NCI-H128 (cell line): Measurements from ENCODE around the gene RAB17.

ENCODE experiments used
- DNase-seq: peaks from one replicate; lab custom pipeline; 2025; ENCODE audit not compliant: unreplicated experiment; lab: John Stamatoyannopoulos, UW

The RAB17 gene

DNA sequence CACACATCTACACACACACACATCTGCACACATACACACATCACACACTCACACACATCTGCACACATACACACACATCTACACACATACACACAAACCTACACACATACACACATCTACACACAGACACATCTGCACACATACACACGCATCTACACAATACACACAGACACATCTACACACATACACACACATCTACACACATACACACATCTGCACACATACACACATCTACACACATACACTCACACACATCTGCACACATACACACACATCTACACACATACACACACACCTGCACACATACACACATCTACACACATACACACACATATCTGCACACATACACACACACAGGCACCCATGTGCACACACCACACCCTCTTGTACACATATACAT lies 24.6 kb downstream of the RAB17 start:
- no peak for DNase-seq

GRCh38 chr2:237564526-237565131 lies 25.9 kb downstream of the RAB17 start:
- DNase-seq = no peak

GRCh38 chr2:237563816-237564215 lies 26.7 kb downstream of the RAB17 start:
- DNase-seq = no peak

DNA sequence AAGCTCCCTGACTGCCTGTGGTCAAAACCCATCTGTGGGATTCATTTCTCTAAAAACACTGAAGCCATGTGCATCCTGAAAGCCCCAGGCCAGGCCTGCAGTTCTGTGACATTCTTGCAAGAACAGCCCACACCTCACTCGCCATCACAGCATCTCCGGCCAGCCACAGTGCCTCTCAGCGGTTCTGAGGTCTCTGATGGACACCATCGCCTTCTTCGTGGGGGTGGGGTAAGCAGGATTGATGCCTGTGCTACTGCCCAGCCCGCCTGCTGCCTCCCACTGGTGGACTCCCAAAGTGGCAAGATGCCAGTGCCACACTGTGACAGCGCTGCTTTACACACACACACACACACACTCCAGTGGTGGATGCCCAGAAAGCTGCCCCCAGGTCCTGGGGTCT lies 29.3 kb downstream of the RAB17 start:
- no peak for DNase-seq

GRCh38 chr2:237558961-237559641 lies 31.4 kb downstream of the RAB17 start:
- peak; percentile 30 for DNase-seq

- no peak for DNase-seq
These were observed 32.9 kb downstream of the RAB17 start for GRCh38 chr2:237557633-237558015.

GRCh38 chr2:237556773-237557632 lies 33.5 kb downstream of the RAB17 start:
- no peak for DNase-seq

GRCh38 chr2:237555560-237555959 lies 35.0 kb downstream of the RAB17 start:
- DNase-seq = no peak

- DNase-seq = no peak
These were observed 36.6 kb downstream of the RAB17 start for GRCh38 chr2:237553948-237554347.

GRCh38 chr2:237552908-237553307 lies 37.6 kb downstream of the RAB17 start:
- no peak for DNase-seq

GRCh38 chr2:237551071-237551574 lies 39.4 kb downstream of the RAB17 start:
- no peak for DNase-seq

DNA sequence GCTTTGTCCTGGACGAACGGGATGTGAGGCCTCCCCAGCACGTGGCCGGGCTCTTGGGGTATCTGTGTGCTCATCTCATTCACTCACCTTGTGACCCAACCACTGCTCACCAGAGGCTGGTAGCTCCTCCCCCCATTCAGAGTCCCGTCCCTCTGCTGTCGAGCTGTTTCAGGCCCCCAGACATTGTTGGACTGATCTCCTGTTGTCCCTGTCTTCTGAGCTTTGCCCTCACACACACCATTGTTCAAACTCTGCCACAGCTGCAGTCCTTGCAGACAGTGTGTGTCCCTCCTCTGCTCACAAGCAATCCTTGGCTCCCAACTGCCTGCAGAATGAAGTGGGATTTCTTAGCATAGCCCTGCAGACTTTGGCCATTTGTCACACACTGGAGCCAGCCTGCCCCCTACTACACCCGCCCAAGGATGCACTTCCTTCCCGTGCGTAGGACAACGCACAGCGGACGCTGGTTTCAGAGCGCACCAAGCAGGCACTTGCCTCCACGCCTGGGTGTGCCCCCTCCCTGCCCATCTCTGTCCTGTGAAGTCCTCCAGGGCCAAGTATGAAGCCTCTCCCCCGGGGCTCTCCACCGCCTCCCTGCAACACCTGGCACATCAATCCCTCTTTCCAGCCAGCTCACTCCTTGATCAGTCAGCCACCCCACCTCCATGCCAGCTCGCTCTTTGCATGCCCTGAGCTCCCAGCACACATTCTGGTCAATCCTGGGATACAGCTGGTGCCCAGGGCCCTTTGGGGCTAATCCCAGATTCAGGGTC lies 40.7 kb downstream of the RAB17 start:
- no peak for DNase-seq

DNA sequence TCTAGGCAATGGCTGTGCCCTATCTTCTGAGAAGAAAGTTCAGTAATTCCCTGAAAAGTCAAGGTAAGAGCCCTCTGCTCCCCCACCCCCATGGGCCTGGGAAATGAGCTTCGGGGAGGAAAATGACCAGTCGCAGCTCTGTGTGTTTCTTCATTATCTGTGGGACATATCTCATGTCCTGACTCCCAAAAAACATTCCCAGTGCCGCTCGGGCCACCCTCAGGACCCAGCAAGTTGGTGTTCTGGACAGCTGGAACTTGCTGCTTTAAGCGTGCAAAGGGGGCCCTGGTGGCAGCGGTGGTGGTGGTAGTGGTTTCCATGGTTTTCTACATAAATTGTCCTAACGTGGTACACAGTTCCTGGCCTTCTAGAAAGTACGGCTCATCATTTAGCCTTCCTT lies 41.3 kb downstream of the RAB17 start:
- DNase-seq = no peak

GRCh38 chr2:237547841-237548416 lies 42.6 kb downstream of the RAB17 start:
- no peak for DNase-seq

DNA sequence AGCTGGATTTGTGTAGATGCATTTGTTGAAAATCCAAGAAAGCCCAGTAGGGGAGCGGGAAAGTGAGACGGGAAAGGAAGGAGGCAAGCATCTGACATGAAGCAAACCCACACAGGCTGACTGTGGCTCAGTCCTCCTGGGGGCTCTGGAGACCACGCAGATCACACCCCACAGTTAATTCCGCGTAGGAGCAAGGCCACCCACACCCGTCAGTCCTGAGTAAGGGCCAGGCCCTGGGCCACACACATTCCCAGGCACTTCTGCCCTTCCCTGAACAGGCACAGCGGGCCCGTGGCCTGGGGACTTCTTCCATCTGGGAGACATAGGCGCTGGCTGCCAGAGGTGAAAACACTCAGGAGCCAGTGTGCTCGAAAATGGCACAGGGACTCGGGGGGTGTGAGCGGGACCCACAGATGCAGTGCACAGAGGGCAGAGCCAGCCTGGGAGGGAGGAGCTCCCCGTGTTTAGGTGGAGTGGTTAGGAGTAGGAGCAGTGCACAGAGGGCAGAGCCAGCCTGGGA lies 43.6 kb downstream of the RAB17 start:
- DNase-seq = no peak

DNA sequence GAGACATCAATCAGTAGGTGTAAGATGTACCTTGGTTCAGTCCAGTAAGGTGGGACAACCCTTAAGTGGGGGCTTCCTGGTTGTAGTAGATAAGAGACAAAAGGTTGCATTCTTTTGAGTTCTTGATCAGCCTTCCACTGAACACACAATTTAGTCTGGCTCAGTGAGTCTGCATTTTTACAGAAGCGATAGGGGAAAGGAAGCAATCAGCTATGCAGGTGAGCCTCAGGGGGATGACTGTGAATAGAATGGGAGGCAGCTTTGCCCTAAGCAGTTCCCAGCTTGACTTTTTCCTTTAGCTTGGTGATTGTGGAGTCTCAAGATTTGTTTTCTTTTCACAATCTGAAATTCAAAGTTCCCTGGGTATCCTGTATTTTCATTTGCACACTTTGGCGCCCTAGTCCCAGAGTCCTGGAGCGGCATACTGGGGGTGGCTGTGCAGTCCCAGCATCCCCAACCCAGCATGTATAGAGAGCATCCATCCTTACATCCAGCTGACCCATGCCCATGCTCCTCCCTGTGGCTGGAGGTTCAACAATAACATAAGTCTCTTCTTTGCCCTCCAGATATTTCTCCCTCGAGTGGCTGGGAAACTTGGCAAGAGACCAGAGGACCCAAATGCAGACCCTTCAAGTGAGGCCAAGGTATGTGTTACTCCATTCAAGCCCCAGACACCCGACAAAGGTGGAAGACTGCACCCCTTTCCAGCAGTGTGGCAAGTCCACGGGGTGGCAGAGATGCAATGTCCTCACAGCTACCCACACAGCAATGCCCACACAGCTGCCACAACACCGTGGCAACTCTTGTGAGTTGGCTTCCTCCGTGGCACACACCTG lies 44.3 kb downstream of the RAB17 start:
- no peak for DNase-seq

DNA sequence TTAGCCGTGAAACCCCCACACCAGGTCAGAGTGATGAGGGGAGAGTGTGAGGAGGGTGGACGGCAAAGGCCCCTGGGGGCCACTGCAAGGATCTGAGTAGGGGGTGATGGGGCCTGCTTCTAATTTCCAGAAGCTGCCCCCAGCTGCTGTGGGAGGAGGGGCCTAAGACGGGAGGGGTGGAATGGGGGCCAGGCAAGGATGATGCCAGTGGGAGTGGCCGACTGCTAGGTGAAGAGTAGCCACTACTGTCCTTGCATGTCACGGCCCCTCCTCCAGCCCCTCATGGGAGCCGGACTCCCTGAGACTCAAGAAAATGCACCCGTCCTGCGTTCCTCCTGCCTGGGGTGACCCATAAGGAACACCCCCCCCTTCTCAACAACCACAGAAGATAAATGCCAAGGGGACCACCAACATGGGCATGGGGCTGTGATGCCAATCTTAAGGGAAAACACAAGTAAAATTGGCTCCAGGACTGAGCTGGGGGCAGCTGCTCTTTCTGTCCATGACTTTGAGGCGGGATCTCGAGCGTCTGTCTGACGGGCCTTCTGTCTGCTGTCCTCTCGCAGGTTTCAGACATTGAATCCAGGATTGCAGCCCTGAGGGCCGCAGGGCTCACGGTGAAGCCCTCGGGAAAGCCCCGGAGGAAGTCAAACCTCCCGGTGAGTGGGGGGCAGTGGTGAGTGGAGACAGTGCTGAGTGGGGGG lies 48.4 kb downstream of the RAB17 start:
- no peak for DNase-seq

DNA sequence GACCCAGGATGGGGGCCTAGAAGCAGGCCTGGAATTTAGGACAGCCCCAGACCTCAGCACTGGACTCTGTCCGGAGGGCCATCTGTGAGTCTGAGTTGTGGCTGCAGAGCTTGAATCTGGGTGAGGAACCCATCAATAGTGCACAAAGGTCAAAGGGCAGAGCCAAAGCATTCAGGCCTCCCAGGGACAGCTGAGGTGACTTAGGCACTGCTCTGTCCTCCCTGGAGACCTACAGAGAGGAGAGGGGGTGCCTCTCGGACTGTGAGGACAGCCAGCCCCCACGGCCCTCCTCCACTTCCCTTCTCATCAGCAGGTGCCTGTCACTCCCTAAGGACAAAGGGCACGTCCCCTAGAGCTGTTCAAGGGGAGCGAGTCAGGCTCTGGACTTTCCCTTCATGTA lies 49.3 kb downstream of the RAB17 start:
- no peak for DNase-seq

DNA sequence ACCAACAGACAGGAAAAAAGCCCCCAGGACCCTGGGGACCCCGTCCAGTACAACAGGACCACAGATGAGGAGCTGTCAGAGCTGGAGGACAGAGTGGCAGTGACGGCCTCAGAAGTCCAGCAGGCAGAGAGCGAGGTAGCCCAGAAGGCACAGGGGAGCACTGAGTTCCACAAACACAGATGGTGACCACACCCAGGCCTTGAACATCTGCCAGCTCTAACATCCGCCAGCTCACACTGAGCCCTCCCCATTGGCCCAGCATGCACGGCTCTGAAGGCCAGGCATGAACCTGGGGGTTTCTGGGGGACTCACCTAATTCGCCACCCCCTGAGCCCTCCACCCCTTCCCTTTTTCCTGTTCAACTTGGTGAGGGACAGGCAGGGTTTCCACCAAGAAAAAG lies 49.7 kb downstream of the RAB17 start:
- DNase-seq = no peak
